Neural cell (in vitro differentiated cells): ENCODE results near the gene GPR158. TPM values are rescaled to one million over a fixed set of nuclear protein-coding genes. Genes with fewer than 3 reads are reported as not detected.
A peak's percentile ranks its signal among the peaks of the same experiment; 100 is the strongest.

ENCODE experiments used
- H2AFZ ChIP-seq: fragments of 200-600, 300-800 bp; sonication (generic), shearing (Covaris generic); 2 replicates; pipeline ENCODE4 v1.6.0; 2014; ENCODE audit warnings: low read depth, mild to moderate bottlenecking, antibody characterized with exemption, low read length, moderate library complexity
- H3F3A ChIP-seq: fragments of 200-600 bp; shearing (Covaris generic); 2 replicates; pipeline ENCODE4 v1.6.1; 2016; ENCODE audit warnings: mild to moderate bottlenecking, moderate library complexity, mixed read lengths, antibody characterized with exemption, low read length; ENCODE audit not compliant: insufficient read depth, poor library complexity, severe bottlenecking
- H3K27ac ChIP-seq: fragments of 200-600, 300-800 bp; sonication (generic), shearing (Covaris generic); 2 replicates; pipeline ENCODE4 v1.5.1; 2014; ENCODE audit warnings: mild to moderate bottlenecking, low read length, moderate library complexity
- H3K27me3 ChIP-seq: fragments of 300-800, 200-600 bp; sonication (generic), shearing (Covaris generic); 2 replicates; pipeline ENCODE4 v1.6.0; 2014; ENCODE audit warnings: mild to moderate bottlenecking, low read depth, low read length, moderate library complexity; ENCODE audit not compliant: insufficient read depth
- H3K36me3 ChIP-seq: fragments of 300-800, 200-600 bp; sonication (generic), shearing (Covaris generic); 2 replicates; pipeline ENCODE4 v1.5.1; 2014; ENCODE audit warnings: mild to moderate bottlenecking, antibody characterized with exemption, low read length, moderate library complexity; ENCODE audit not compliant: insufficient read depth
- H3K4me2 ChIP-seq: fragments of 300-800, 200-600 bp; sonication (generic), shearing (Covaris generic); 2 replicates; pipeline ENCODE4 v1.6.0; 2014; ENCODE audit warnings: mild to moderate bottlenecking, low read length
- H3K4me3 ChIP-seq: fragments of 300-800, 200-600 bp; sonication (generic), shearing (Covaris generic); 2 replicates; pipeline ENCODE4 v1.5.1; 2014; ENCODE audit warnings: mild to moderate bottlenecking, low read length, moderate library complexity
- H3K79me2 ChIP-seq: fragments of 200-600 bp; shearing (Covaris generic); replicated peaks from 2 replicates; pipeline ENCODE4 v1.6.0; 2014; ENCODE audit warnings: mild to moderate bottlenecking, low read length, moderate library complexity; ENCODE audit not compliant: insufficient read depth
- H3K9ac ChIP-seq: fragments of 300-800, 200-600 bp; sonication (generic), shearing (Covaris generic); 2 replicates; pipeline ENCODE4 v1.6.1; 2016; ENCODE audit warnings: mild to moderate bottlenecking, low read length, mixed read lengths
- H3K9me2 ChIP-seq: fragments of 200-600 bp; shearing (Covaris generic); 2 replicates; pipeline ENCODE4 v1.6.1; 2016; ENCODE audit warnings: mild to moderate bottlenecking, low read length, mixed read lengths; ENCODE audit not compliant: insufficient read depth
- H3K9me3 ChIP-seq: fragments of 200-600, 300-800 bp; sonication (generic), shearing (Covaris generic); 2 replicates; pipeline ENCODE4 v1.6.1; 2016; ENCODE audit warnings: mild to moderate bottlenecking, mixed run types, low read length, moderate library complexity, mixed read lengths
- H4K20me1 ChIP-seq: fragments of 200-600 bp; shearing (Covaris generic); 2 replicates; pipeline ENCODE4 v1.6.1; 2016; ENCODE audit warnings: mild to moderate bottlenecking, mixed run types; ENCODE audit not compliant: insufficient read depth
- CTCF ChIP-seq: fragments of 450-650 bp; IDR thresholded peaks from 2 replicates; pipeline ENCODE4 v1.5.1; 2014; ENCODE audit warnings: antibody characterized with exemption, mild to moderate bottlenecking, moderate library complexity; ENCODE audit not compliant: poor library complexity, severe bottlenecking
- EP300 ChIP-seq: fragments of 450-650 bp; conservative IDR thresholded peaks from 2 replicates; pipeline ENCODE4 v1.6.1; 2014; ENCODE audit warnings: antibody characterized with exemption, mild to moderate bottlenecking, moderate library complexity; ENCODE audit not compliant: poor library complexity, severe bottlenecking
- EZH2 ChIP-seq: fragments of 200-600, 300-800 bp; shearing (Covaris generic), sonication (generic); IDR thresholded peaks from 2 replicates; pipeline ENCODE4 v1.6.1; 2014; ENCODE audit warnings: antibody characterized with exemption, low read length, borderline replicate concordance, mild to moderate bottlenecking; ENCODE audit not compliant: insufficient read depth, poor library complexity, severe bottlenecking
- MXI1 ChIP-seq: fragments of 450-650 bp; conservative IDR thresholded peaks from 2 replicates; pipeline ENCODE4 v1.6.1; 2014; ENCODE audit warnings: antibody characterized with exemption, mild to moderate bottlenecking; ENCODE audit not compliant: poor library complexity, severe bottlenecking
- POLR2AphosphoS5 ChIP-seq: IDR thresholded peaks from 2 replicates; pipeline ENCODE4 v1.6.1; 2012
- RAD21 ChIP-seq: fragments of 450-650 bp; conservative IDR thresholded peaks from 2 replicates; pipeline ENCODE4 v1.6.1; 2014; ENCODE audit warnings: antibody characterized with exemption, mild to moderate bottlenecking, moderate library complexity
- SMC3 ChIP-seq: fragments of 450-650 bp; conservative IDR thresholded peaks from 2 replicates; pipeline ENCODE4 v1.6.1; 2014; ENCODE audit warnings: antibody characterized with exemption, mild to moderate bottlenecking, moderate library complexity; ENCODE audit not compliant: poor library complexity
- TAF1 ChIP-seq: IDR thresholded peaks from 2 replicates; pipeline ENCODE4 v1.6.1; 2012; ENCODE audit warnings: low read depth
- polyA plus RNA-seq: library from polyadenylated mRNA; depleted of rRNA; stranded (reverse); fragments of >200 nt; gene quantifications from 2 replicates; pipeline ENCODE4 v1.2.3, GENCODE V29; 2014
- TF ChIP-seq, protein P1 (sequence below): IDR thresholded peaks from 2 replicates; pipeline ENCODE4 v1.6.1; 2012; ENCODE audit warnings: borderline replicate concordance

GPR158 gene
- polyA plus RNA-seq, 1 donor from 2014 or later, result 2.1 TPM

DNA sequence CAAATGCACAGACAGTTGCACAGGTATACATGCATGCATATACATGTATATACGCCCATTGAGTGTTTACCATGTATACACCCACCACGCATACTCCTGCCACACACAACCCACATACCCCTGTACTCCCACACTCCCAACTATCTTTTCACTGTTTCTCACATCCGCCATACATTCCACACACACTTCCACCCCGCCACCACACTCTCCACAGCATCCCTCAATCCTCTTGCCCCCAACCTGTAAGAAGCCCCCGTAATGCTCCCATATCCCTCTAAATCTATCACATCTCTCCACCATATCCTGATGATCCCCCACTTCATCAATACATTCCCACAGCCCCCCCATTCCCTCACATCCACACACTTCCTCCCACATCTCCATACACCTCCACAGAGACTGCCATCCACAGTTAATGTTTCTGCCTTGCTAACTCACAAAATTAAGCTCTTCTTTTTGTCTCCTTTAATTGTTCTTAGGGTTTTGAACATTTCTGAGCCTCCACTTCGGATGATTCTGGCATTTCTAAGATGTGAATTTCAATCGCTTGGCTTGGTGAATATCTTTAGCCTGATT, 47.4 kb downstream of the GPR158 start:
- Histone ChIP-seq H3K36me3 (no peaks in the 10 kb centered on the region), H3K79me2 (no peaks in the 10 kb centered on the region), H3K9me3 (no peaks in the 10 kb centered on the region), H3F3A (no peaks in the 10 kb centered on the region), H3K9me2 (no peaks in the 10 kb centered on the region), H3K4me2 (no peak overlapping the region), H3K9ac (no peak overlapping the region), H2AFZ (no peak overlapping the region), H3K27me3 (no peaks in the 10 kb centered on the region), H4K20me1 (no peaks in the 10 kb centered on the region), H3K4me3 (no peak overlapping the region), H3K27ac (no peak overlapping the region)
- no peak for TF ChIP-seq TAF1
- no peak for TF ChIP-seq POLR2AphosphoS5
- no peak for TF ChIP-seq SMC3
- no peak for TF ChIP-seq RAD21
- TF ChIP-seq, protein P1, sequence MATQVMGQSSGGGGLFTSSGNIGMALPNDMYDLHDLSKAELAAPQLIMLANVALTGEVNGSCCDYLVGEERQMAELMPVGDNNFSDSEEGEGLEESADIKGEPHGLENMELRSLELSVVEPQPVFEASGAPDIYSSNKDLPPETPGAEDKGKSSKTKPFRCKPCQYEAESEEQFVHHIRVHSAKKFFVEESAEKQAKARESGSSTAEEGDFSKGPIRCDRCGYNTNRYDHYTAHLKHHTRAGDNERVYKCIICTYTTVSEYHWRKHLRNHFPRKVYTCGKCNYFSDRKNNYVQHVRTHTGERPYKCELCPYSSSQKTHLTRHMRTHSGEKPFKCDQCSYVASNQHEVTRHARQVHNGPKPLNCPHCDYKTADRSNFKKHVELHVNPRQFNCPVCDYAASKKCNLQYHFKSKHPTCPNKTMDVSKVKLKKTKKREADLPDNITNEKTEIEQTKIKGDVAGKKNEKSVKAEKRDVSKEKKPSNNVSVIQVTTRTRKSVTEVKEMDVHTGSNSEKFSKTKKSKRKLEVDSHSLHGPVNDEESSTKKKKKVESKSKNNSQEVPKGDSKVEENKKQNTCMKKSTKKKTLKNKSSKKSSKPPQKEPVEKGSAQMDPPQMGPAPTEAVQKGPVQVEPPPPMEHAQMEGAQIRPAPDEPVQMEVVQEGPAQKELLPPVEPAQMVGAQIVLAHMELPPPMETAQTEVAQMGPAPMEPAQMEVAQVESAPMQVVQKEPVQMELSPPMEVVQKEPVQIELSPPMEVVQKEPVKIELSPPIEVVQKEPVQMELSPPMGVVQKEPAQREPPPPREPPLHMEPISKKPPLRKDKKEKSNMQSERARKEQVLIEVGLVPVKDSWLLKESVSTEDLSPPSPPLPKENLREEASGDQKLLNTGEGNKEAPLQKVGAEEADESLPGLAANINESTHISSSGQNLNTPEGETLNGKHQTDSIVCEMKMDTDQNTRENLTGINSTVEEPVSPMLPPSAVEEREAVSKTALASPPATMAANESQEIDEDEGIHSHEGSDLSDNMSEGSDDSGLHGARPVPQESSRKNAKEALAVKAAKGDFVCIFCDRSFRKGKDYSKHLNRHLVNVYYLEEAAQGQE, result no peak
- no peak for TF ChIP-seq EP300
- TF ChIP-seq CTCF, result no peak

DNA sequence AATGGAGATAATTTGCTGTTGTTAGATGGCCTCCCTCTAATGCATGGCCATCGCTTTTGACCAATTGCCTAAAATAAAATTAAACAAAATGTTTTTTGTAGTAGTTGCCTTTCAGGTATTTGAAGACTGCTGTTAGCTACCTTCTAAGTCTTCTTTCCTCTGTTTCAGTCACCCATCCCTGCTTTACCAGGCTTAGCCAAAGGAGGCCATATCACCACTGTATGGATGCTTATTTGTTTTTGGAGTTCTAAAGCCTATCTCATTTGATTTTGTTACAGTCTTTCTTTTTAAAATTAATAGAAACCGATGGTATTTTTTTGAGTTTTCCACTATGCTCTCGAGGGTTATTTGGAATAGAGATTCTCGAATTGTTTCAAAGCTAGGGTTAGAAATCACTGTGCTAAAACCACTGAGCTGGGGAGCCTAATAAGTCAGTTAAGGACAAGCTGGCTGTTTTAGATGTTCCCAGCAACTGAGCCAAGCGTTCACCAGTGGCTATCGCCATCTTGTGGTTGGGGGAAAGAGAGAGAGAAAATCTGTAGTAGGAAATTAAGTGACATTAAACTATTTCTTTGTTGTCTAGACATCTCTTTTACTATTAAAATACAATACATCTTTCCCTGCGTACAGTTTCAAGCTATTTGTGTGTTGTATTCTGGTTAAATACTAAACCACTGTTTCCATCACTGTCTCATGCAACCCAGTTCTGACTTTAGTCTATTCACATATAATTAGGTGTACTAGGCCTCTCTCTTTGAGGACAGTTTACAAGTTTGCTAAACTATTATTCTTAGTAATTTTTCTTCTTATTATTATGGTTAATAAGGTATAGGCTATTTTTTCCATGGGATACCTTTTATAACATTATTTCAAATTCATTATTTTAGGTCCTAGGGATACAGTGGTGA, 52.2 kb downstream of the GPR158 start:
- Histone ChIP-seq H3K4me3 (no peak overlapping the region), H3K9me3 (no peaks in the 10 kb centered on the region), H3K79me2 (no peaks in the 10 kb centered on the region), H3K9me2 (no peaks in the 10 kb centered on the region), H3K36me3 (no peaks in the 10 kb centered on the region), H3K4me2 (no peak overlapping the region), H3K27ac (no peak overlapping the region), H3K27me3 (no peaks in the 10 kb centered on the region), H3K9ac (no peak overlapping the region), H3F3A (no peaks in the 10 kb centered on the region), H4K20me1 (no peaks in the 10 kb centered on the region), H2AFZ (no peak overlapping the region)
- TF ChIP-seq EP300 (no peak), SMC3 (peak; percentile 84), POLR2AphosphoS5 (no peak), RAD21 (peak; percentile 84), CTCF (peak; percentile 82), MXI1 (no peak), EZH2 (no peak), TAF1 (no peak)
- TF ChIP-seq, protein P1, result no peak
